ENCODE data around the gene SIGLEC1.

- no peak for TF ChIP-seq POLR2A (IDR thresholded peaks at IDR 0.05; ENCODE audit: low read length)
- no peak for TF ChIP-seq GATA1 (IDR thresholded peaks at IDR 0.05; ENCODE audit: low read depth, low read length)
These were observed 9.6 kb downstream of the SIGLEC1 start for GRCh38 chr20:3702611-3703391.
